RWPE2 (cell line): ENCODE measurements around the gene CDK5RAP2.

Experiments used
- ATAC-seq: fragments of 200-7000 bp; cut with Tn5 transposase; 3 replicates; pipeline ENCODE4 v1.9.1; 2021; ENCODE audit warnings: low read depth
- DNase-seq: peaks from one replicate; pipeline ENCODE4 v3.0.0-alpha.2; 2020; ENCODE audit warnings: low spot score
- H3K27ac ChIP-seq: fragments of 450-650 bp; 2 replicates; pipeline ENCODE4 v1.5.1; 2017; ENCODE audit warnings: mild to moderate bottlenecking; ENCODE audit not compliant: poor library complexity, severe bottlenecking
- H3K27me3 ChIP-seq: fragments of 250-450 bp; sonication (Bioruptor Pico); 2 replicates; pipeline ENCODE4 v1.5.1; 2021; ENCODE audit warnings: mild to moderate bottlenecking, moderate library complexity; ENCODE audit not compliant: insufficient read depth, poor library complexity, severe bottlenecking
- H3K36me3 ChIP-seq: fragments of 250-450 bp; sonication (Bioruptor Pico); 2 replicates; pipeline ENCODE4 v1.5.1; 2020; ENCODE audit warnings: low read depth, mild to moderate bottlenecking, moderate library complexity
- H3K4me1 ChIP-seq: fragments of 250-450 bp; sonication (Bioruptor Pico); 2 replicates; pipeline ENCODE4 v1.5.1; 2021; ENCODE audit warnings: mild to moderate bottlenecking, moderate library complexity; ENCODE audit not compliant: insufficient read depth, poor library complexity, severe bottlenecking
- H3K4me3 ChIP-seq: fragments of 250-450 bp; sonication (Bioruptor Pico); 2 replicates; pipeline ENCODE4 v1.5.1; 2021; ENCODE audit warnings: mild to moderate bottlenecking, moderate library complexity; ENCODE audit not compliant: severe bottlenecking
- H3K9me3 ChIP-seq: fragments of 250-450 bp; sonication (Bioruptor Pico); 2 replicates; pipeline ENCODE4 v1.5.1; 2021; ENCODE audit warnings: mild to moderate bottlenecking, moderate library complexity; ENCODE audit not compliant: severe bottlenecking
- CTCF ChIP-seq: fragments of 450-650 bp; IDR thresholded peaks from one replicate; pipeline ENCODE4 v1.5.1; 2017; ENCODE audit warnings: mild to moderate bottlenecking, moderate library complexity; ENCODE audit not compliant: poor library complexity, severe bottlenecking

Gene CDK5RAP2

GRCh38 chr9:120372040-120372439, 207.9 kb downstream of the CDK5RAP2 start:
- TF ChIP-seq CTCF = no peak
- ATAC-seq = no peak
- no peaks in the 10 kb centered on the region for H3K36me3 ChIP-seq

GRCh38 chr9:120369608-120370220, 210.3 kb downstream of the CDK5RAP2 start:
- TF ChIP-seq CTCF = no peak
- Histone ChIP-seq H3K27me3 (no peaks in the 10 kb centered on the region), H3K36me3 (no peaks in the 10 kb centered on the region), H3K27ac (no peak overlapping the region), H3K4me1 (peaks cover 7% of the 10 kb centered on the region), H3K4me3 (no peak overlapping the region), H3K9me3 (no peaks in the 10 kb centered on the region)
- ATAC-seq (no peak), DNase-seq (no peak)

More at GRCh38 chr9:120372040-120372439, 207.9 kb downstream of the CDK5RAP2 start:
- no peak for DNase-seq
- H3K4me1 ChIP-seq = peaks cover under 1% of the 10 kb centered on the region
- no peaks in the 10 kb centered on the region for H3K9me3 ChIP-seq
- H3K4me3 ChIP-seq = no peak overlapping the region
- no peak overlapping the region for H3K27ac ChIP-seq
- H3K27me3 ChIP-seq = no peaks in the 10 kb centered on the region

GRCh38 chr9:120368799-120369198, 211.2 kb downstream of the CDK5RAP2 start:
- ATAC-seq (no peak), DNase-seq (no peak)
- no peak for TF ChIP-seq CTCF

GRCh38 chr9:120366644-120367019, 213.3 kb downstream of the CDK5RAP2 start:
- Histone ChIP-seq H3K27me3 (no peaks in the 10 kb centered on the region), H3K9me3 (no peaks in the 10 kb centered on the region), H3K4me1 (peaks cover 7% of the 10 kb centered on the region), H3K36me3 (no peaks in the 10 kb centered on the region), H3K4me3 (no peak overlapping the region), H3K27ac (peak overlapping the region; percentile 56)
- ATAC-seq = peak; percentile 95
- TF ChIP-seq CTCF = peak; percentile 43
- no peak for DNase-seq

More at GRCh38 chr9:120368799-120369198, 211.2 kb downstream of the CDK5RAP2 start:
- Histone ChIP-seq H3K4me1 (peaks cover 7% of the 10 kb centered on the region), H3K27ac (no peak overlapping the region), H3K9me3 (no peaks in the 10 kb centered on the region), H3K4me3 (no peak overlapping the region), H3K36me3 (no peaks in the 10 kb centered on the region), H3K27me3 (no peaks in the 10 kb centered on the region)

- Histone ChIP-seq H3K27ac (no peak overlapping the region), H3K9me3 (no peaks in the 10 kb centered on the region), H3K4me3 (no peak overlapping the region), H3K36me3 (no peaks in the 10 kb centered on the region), H3K27me3 (no peaks in the 10 kb centered on the region), H3K4me1 (peaks cover 7% of the 10 kb centered on the region)
- TF ChIP-seq CTCF = no peak
- DNase-seq = no peak
- ATAC-seq = no peak
Observed at GRCh38 chr9:120365386-120365785, 214.6 kb downstream of the CDK5RAP2 start.
